GM21786 (cell line): ENCODE measurements around the gene RUNX2.
A peak's percentile ranks its signal among the peaks of the same experiment; 100 is the strongest.

Experiments used
- ATAC-seq: cut with Tn5 transposase; IDR thresholded peaks from one replicate; pipeline ENCODE4 v1.9.1; 2021; ENCODE audit not compliant: unreplicated experiment

The RUNX2 gene

DNA sequence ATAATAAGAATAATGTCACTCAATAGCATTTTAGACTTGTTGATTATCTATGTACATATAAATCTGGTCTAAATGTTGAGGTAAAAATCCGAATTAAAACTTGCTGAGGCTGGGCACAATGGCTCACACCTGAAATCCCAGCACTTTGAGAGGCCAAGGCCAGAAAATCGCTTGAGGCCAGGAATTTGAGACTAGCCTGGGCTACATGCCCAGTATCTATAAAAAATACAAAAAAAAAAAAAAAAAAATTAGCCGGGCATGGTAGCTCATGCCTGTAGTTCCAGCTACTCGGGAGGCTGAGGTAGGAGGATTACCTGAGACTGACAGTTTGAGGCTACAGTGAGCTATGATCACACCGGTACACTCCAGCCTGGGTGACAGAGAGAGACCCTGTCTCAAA, 83.8 kb downstream of the RUNX2 start:
- ATAC-seq = no peak

DNA sequence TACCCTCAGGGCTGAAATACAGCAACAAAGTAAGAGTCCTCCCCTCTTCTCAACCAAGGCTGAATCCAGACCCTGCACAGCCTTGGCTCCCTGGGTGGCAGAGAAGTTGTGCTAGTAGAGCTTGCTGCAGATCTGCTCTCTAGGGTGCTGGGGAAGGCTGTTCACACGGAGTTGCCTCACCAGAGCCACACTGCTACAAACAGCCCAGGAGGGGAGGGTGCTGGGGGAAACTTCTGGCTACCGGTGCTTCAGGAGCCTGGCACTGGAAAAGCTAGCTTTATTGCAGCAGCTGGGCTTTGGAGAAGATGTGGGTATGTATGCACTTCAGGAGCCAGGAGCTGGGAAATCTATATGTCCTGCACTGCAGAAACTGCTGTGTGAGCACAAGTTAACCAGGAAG, 87.2 kb downstream of the RUNX2 start:
- no peak for ATAC-seq

DNA sequence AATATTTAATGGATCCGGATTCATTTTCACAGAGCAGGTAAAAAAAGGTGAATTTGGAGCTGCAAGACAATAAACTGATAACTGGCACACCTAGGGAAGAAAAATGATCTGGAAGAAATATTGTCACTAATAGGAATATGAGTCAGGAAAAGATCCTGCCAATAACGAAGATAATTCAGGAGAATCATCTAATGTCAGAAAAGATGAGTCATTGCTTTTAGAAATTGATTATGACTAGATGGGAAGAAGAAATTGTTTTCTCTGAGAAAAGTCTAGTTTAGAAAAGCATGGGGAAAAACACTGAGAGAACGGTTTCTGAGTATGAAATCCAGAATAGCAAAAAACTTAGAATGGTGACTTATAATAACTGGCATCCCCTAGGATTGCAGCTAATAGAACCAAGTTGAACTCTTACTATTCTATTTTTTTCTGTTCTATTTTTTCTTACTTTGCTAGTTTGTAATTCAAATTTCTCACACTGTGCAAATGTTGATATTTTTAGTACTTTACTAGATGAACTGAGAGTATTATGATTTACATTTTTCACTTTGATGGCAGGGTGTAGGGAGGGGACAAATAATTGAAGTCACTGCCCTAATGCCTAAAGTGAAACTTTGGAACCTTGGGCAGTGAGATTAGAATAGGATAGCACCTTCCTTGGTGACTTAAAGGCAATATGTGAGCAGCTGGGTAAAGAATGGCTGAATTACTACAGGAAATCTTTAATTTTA, 87.8 kb downstream of the RUNX2 start:
- no peak for ATAC-seq

DNA sequence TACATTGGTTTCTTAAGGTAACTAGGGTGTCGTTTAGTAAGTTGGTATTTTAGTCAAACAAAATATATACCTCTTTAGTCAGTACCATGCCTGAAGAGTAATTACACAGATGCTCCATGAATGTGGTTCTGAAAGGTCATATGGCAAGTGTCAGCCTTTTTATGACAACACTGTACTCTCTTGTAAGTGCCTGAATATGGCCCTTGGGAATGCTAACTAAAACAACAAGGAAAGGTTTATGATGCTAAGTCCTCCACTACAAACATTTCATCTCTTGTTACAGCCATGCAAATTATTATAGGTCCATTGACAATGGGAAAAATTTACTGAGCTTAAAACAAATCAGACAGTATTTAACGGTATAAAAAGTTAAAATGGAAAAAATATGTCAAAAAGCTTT, 88.6 kb downstream of the RUNX2 start:
- ATAC-seq = no peak

DNA sequence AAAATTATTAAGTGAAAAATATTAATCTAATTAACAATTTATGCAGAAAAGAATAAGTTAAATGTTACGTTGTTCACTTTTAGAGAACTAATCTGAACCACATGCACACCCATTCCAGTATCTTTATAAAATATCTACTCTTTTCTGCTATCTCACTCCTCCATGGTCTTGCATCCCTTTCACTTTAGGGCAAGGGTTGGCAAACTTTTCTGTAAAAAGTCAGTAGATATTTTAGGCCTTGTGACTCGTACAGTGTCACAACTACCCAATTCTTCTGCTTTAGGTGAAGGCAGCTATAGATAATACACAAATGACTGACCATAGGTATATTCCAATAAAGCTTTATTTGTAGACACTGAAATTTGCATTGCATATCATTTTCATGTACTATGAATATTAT, 89.3 kb downstream of the RUNX2 start:
- no peak for ATAC-seq

DNA sequence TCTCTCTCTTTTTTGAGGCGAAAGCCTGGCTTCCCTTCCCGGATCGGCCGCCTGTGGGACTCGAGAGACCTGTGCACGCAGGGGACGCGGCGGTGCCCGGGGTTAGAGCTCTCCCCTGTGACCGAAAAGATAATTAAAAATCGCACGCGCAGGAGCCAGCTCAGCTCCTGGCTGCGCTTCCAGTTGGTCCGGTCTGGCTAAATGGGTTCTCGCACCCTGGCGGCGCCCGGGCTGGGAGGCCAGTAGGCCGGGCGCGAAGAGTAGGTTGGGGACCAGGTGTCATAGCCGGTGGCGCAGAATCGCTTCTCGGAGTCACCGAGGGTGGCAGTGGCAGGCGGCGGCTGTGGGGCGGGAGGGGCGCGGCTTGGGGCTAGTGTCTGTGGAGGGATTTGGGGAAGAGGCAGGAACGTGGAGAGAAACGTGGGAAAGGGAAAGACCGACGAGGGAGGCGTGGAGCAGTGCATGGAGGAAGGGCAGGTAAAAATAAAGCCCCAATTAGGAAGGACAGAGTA, 91.5 kb downstream of the RUNX2 start:
- peak; percentile 46 for ATAC-seq

DNA sequence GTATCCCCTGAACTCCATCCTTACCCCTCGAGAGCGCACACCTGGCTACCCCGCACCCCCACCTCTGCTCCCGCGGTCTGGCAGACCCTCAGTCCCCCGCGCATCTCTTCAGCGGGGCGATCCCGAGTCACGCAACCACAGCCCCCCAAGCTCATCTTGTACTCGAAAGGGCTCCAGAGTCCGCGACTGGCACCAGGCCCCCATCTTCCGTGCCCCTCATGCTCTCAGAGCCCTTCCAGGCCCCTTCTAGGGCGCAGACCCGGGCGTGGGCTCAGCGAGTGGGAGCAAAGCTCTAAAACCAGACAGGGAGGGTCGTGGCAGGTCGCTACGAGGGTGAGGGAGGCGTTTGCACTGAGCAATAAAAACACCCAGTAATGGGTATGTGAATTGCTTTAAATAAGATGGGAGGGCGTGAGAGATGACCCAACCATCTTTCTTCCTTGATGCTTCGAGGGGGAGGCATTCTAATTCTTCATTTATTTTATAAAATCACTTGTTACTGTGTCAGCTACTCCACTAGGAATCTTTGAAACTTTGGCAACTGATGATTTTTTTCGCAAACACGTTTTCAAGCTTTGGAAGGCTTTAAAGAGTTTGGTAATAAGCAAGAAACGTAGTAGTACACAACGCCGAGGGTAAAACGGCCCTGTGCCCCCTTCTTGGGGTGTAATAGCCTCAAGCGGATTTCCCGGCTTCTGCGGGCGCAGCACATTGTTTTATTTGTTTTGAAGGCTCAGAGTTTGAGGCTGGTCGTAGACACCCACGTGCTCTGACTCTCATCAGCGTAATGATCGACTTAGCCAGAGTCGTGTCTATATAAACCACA, 92.2 kb downstream of the RUNX2 start:
- no peak for ATAC-seq

DNA sequence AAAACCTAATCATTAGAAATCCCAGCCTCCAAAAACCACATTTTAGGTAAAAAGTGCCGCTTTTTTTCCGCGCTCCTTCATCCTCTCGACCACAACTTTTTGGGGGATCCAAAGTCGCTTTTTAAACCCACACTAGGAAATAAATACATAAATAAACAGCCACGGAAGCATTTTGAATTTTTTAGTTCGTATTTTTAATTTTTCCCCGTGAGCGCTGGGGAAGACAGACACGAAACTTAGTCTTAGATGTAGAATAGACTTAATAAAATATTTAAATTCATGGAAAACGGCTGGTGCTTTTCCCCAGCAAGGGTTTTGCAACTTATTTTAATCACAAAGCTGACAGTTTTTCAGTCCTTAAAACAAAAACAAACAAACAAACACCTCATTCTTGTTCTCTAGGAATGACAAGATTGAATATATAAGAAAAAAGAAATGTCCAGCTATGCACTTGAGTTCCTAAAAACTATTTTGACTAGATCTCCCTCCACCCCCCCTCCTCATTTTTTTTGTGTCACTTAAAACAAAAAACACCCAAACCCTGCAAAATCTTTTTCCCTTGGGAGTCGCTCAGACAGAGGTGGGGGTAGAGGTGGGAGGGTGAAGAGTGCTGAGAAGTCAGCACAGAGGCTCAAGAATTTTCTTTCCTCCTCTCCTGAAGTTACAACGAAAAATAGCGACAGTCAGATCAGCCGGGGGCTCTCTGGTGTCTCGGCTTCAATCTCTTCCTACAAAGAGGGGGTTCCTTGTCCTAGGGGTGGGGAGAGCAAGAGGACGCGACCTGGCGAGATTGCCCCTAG, 93.0 kb downstream of the RUNX2 start:
- ATAC-seq = no peak

DNA sequence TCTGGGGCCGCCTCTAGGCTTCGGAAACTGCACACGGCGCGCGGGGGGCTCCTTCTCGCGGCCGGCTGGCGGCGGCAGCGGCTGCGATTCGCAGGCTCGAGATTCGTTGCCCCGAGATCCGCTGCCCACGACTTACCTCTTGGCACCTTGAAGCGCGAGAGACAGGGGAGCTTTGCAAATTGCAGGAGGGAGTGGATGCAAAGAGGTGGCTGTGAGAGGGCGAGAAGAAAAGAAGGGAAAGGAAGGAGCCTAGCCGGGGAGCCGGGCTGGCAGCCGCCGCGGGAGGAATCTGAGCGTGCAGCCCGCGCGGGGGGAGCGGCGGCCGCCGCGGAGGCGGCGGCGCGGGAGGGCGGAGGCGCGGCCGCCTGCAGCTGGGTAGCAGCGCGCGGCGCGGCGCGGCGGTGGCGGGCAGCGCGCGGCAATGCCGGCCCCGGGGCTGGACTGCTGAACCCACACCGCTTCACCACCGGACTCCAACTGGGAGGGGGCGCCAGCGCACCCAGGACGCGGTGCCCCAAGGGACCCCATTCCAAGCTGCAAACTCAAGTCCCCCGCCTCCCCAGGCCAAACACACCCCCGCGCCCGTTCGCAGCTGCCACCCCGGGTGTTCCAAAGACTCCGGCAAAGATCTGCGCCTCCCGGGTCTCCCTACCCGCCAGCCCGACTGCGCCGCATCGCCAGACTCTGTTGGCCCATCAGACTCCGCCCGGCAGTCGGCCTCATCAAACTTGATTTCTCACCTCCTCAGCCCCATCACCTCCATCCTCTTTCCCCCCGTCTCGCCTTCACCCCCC, 93.8 kb downstream of the RUNX2 start:
- ATAC-seq = no peak

DNA sequence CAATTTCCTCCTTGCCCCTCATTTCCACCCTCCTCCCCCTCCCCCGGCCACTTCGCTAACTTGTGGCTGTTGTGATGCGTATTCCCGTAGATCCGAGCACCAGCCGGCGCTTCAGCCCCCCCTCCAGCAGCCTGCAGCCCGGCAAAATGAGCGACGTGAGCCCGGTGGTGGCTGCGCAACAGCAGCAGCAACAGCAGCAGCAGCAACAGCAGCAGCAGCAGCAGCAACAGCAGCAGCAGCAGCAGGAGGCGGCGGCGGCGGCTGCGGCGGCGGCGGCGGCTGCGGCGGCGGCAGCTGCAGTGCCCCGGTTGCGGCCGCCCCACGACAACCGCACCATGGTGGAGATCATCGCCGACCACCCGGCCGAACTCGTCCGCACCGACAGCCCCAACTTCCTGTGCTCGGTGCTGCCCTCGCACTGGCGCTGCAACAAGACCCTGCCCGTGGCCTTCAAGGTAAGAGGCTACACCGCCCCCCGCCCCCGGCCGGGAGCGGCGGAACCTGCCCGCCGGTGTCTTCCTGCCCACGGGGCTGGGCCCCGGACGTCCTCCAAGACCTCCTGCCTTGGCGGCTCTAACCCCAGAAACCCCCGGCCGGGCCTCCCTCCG, 94.5 kb downstream of the RUNX2 start:
- no peak for ATAC-seq

DNA sequence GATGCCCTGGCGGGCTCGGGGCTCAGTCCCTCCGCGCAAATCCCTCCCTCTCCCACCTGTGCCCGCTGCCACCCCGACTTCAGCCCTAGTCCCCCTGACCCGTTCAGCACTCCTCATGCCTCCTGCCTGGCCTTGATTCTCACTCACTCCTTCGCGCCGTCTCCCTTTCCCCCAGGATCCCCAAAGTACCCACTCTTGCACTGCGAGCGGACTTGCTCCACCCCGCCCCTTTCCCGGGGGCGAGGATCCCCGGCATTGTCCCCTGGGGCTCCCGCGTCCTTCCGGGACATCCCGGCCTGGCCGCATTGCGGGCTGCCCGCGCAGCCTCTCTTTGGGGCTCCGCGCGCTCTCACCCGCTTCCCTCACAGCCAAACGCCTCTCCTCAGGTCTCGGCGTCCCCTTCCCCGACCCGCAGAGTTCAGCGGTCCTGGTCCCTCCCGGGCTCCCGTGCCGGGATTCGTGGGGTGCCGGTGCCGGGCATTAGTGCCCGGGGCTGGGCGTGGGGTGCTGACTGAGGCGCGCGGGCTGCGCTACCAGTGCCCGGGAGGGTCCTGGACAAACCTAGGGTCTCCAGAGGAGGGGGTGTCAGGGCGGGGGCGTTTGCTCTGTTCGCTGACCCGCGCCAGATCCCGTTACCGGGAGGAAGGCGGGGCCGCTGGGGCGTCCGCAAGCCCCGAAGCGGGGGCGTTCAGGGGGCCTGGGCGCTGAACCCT, 95.1 kb downstream of the RUNX2 start:
- ATAC-seq = no peak

DNA sequence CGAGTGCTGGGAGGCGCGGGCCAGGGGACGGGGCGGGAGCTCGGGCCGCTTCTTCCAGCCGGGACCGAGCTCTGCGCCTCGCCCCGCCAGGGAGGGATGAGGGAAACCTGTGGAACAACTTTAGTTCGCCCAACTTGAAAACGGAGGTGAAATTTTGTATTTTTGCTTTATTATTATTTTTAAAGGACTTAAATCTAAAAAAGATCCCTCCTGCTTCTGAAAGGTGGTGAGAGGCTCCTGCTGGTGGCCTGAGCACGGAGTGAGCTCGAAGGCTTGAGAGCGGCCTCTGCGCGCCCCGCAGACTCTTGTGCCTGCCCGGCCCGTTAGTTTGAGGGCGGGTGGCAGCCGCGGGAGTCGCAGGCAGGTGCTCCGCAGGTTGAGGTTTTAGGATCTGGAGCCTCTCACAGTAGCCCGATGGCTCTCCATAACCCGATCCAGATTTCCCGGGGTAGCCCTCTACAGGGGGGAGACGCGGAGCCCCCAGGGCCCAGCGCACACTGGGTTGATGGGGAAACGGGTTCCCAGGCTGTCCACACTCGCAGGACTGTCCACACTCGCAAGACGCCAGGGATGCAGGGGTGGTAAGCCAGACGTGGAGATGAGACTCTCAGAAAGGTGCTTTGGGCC, 95.8 kb downstream of the RUNX2 start:
- no peak for ATAC-seq

DNA sequence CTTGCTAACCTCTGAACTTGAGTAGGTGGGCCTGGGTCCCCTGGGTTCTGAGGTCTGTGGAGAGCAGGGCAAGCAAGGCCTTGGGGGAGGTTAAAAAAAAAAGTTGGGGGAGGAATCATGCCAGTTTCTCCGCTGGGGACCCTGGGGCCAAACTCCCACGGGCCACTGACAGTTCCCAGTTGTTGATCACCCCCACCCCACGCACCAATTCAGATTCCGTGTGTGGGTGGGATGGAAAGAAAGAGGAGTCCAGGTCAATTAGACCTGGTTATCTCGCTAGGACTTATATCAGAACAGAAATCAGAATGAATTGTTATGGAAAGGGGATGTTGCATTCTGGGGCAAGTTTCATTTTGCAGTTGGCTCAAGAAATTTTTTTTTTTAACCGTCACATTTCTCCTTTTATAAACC, 96.3 kb downstream of the RUNX2 start:
- no peak for ATAC-seq

DNA sequence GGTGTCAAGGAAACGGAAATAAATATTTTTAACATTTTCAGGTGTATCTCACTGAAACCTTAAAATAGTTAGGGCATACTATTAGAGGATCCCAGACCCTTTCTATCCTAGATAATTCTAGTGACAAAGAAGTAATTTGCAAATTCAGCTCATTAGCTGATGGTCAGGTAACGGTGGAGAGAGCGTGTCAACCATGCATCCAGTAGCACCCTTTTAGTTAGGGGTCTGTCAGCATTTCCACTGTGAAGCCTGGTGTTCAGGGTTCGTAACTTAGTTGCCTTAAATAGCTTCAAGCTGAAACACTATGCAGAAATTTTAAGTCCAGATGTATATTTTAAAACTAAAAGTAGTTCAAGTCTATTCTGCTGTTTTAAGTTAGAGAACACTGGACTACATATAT, 98.1 kb downstream of the RUNX2 start:
- no peak for ATAC-seq

DNA sequence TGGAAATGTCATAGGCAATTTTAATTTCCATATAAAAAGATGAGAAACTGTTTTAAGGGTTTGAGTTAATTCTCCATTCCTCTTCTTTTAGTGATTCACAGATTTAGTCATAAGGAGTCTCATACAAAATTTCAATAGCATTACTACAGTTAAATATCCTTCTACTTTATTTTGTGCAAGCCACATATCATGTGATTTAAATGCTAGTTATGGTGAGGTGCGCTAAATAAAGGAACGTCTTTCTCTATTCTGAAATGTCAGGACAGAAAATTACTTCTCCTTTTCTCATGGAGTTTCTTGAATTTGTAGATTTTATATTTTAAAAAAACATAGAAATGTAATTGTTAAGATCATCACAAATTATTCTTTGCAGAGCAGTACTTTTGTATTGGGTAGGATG, 99.6 kb downstream of the RUNX2 start:
- no peak for ATAC-seq

DNA sequence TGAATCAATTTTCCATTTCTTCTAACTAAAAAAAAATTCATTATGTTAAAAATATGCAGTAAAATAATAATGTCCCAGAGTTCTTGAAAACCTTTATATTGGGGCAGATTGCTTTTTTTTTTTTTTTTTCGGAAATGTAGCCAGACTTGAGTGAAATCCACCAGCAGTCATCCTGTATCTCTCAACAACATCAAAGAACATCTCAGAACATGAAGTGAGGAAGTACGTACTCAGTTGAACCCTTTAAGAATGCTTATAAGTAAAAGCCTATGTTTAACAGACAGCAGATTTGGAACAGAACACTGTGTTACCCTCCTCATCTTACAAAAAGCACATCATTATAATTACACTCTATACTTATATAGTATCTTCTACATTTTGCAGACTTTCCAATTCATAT, 100.6 kb downstream of the RUNX2 start:
- ATAC-seq = no peak

DNA sequence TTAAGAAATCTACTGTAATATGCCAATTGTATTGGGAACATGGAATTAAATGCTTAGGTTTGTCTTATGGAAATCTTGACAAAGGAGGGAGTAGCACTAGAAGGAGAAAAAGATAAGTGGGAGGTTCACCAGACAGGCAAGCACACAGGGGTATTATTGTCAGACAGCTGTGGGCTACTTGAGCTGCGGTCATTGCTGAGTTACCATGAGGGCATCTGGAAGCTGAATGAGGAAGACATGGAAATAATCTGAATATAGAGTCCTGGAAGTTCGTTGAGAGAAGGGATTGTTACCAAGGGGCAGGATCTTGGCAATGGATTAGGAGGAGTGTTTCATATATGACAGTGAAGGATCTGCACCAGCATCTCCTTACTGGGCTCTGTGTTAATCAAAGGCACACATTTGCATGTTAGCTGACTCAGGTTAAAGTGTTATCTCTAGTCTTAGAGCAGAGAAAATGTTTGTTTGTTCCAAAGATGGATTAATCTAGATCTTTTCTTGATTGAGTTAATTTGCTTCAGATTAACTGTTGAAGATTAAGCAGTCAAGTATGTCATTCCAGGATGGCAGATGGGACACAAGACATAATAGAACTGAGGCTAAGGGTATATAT, 102.6 kb downstream of the RUNX2 start:
- ATAC-seq = no peak

DNA sequence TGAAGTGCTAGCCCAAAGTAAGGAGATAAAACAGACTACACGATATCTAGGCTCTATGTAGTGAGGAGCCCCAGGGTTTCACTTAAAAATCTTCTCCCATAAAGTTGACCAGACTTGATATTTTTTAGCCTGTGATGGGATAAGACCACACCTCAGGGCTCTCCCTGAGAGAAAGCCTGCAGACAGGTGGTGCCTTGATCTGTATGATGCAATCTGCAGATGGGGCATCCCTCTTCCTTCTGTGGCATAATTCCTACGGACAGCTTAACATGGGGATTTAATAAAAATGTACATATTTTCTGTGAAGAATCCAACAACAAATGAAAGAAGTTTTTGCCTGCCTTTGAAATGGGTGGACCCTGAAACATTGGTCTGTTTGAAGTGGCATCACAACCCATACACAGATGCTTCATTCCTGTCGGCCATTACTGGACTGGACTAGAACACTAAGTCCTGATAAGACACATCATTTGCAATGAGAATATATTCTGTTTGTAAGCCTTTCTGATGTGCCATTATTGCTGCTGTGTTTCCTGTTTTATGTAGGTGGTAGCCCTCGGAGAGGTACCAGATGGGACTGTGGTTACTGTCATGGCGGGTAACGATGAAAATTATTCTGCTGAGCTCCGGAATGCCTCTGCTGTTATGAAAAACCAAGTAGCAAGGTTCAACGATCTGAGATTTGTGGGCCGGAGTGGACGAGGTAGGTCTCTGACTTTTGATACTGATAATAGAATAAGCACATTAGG, 103.4 kb downstream of the RUNX2 start:
- no peak for ATAC-seq
